OCI-LY3 (cell line): ENCODE results near the gene CHD6.
A peak's percentile ranks its signal among the peaks of the same experiment; 100 is the strongest.

Source experiments
- H2AFZ ChIP-seq: fragments of 200-600, 300-600 bp; shearing (Covaris generic); 2 replicates; pipeline ENCODE4 v1.6.0; 2014; ENCODE audit warnings: antibody characterized with exemption, low read depth, low read length
- H3K27ac ChIP-seq: fragments of 200-600, 300-600 bp; sonication (generic); 2 replicates; pipeline ENCODE4 v1.5.1; 2014; ENCODE audit warnings: mild to moderate bottlenecking, low read length, moderate library complexity, mixed read lengths
- H3K27me3 ChIP-seq: fragments of 200-600, 300-600 bp; sonication (generic); 2 replicates; pipeline ENCODE4 v1.6.1; 2014; ENCODE audit warnings: low read depth, low read length, mixed read lengths
- H3K36me3 ChIP-seq: fragments of 200-600, 300-600 bp; sonication (generic); replicated peaks from 2 replicates; pipeline ENCODE3; 2014; ENCODE audit warnings: low read depth, low read length, mixed read lengths
- H3K4me1 ChIP-seq: fragments of 300-600, 200-600 bp; sonication (generic); 2 replicates; pipeline ENCODE4 v1.6.1; 2014; ENCODE audit warnings: low read length, mixed read lengths
- H3K4me2 ChIP-seq: fragments of 200-600, 300-600 bp; sonication (generic); 2 replicates; pipeline ENCODE4 v1.6.1; 2014; ENCODE audit warnings: low read length, mixed read lengths
- H3K4me3 ChIP-seq: fragments of 300-600, 200-600 bp; sonication (generic); 2 replicates; pipeline ENCODE4 v1.5.1; 2014; ENCODE audit warnings: antibody characterized with exemption, mild to moderate bottlenecking, low read length, moderate library complexity
- H3K79me2 ChIP-seq: fragments of 300-600, 200-600 bp; shearing (Covaris generic); 2 replicates; pipeline ENCODE4 v1.6.1; 2014; ENCODE audit warnings: mild to moderate bottlenecking, low read length, mixed read lengths
- H3K9ac ChIP-seq: fragments of 300-600, 200-600 bp; shearing (Covaris generic); 2 replicates; pipeline ENCODE4 v1.6.0; 2014; ENCODE audit warnings: mild to moderate bottlenecking, low read length, moderate library complexity
- H3K9me3 ChIP-seq: fragments of 200-600, 300-600 bp; shearing (Covaris generic); 2 replicates; pipeline ENCODE4 v1.6.1; 2014; ENCODE audit warnings: low read length, mixed read lengths; ENCODE audit not compliant: insufficient read depth
- H4K20me1 ChIP-seq: fragments of 200-600, 300-600 bp; sonication (generic); 2 replicates; pipeline ENCODE4 v1.6.1; 2016; ENCODE audit warnings: low read length, mixed read lengths; ENCODE audit not compliant: insufficient read depth
- CTCF ChIP-seq: fragments of 200-600, 300-600 bp; sonication (generic); IDR thresholded peaks from 2 replicates; pipeline ENCODE4 v1.5.1; 2014; ENCODE audit warnings: antibody characterized with exemption, low read length, low read depth
- EZH2phosphoT487 ChIP-seq: fragments of 200-600 bp; shearing (Covaris generic); IDR thresholded peaks from 2 replicates; pipeline ENCODE4 v1.6.1; 2018; ENCODE audit warnings: antibody characterized with exemption, mixed run types, low read depth

Gene CHD6

GRCh38 chr20:41622584-41622983 lies 4.4 kb upstream of the CHD6 start:
- Histone ChIP-seq H3K79me2 (peaks cover 5% of the 10 kb centered on the region), H3K27me3 (no peaks in the 10 kb centered on the region), H3K36me3 (peaks cover 5% of the 10 kb centered on the region), H3K4me1 (peaks cover 34% of the 10 kb centered on the region), H3K4me2 (peak overlapping the region; percentile 50; the same call in 1 of the 2 replicates), H3K27ac (peak overlapping the region; percentile 18; the same call in 1 of the 2 replicates), H3K9ac (no peak overlapping the region), H4K20me1 (no peaks in the 10 kb centered on the region), H2AFZ (0 out of 2 replicates have a peak overlapping the region, but pooled peaks have one; percentile 32), H3K4me3 (no peak overlapping the region), H3K9me3 (peaks cover 5% of the 10 kb centered on the region; the same call in 1 of the 2 replicates)
- TF ChIP-seq EZH2phosphoT487: no peak
- no peak for TF ChIP-seq CTCF

- Histone ChIP-seq H3K4me3 (peak overlapping the region; percentile 5; the same call in 1 of the 2 replicates), H3K27me3 (no peaks in the 10 kb centered on the region), H3K9ac (peak overlapping the region; percentile 10; the same call in 1 of the 2 replicates), H2AFZ (peak overlapping the region; percentile 32), H3K9me3 (no peaks in the 10 kb centered on the region), H3K36me3 (no peaks in the 10 kb centered on the region), H3K79me2 (peaks cover 11% of the 10 kb centered on the region), H4K20me1 (peaks cover 5% of the 10 kb centered on the region), H3K4me1 (peaks cover 34% of the 10 kb centered on the region), H3K27ac (peak overlapping the region; percentile 18; the same call in 1 of the 2 replicates), H3K4me2 (peak overlapping the region; percentile 50)
- TF ChIP-seq CTCF (no peak), EZH2phosphoT487 (no peak)
Observed at GRCh38 chr20:41621971-41622370, 3.8 kb upstream of the CHD6 start.

- H3K4me3 ChIP-seq: peak overlapping the region; percentile 5; the same call in 1 of the 2 replicates
- H3K9ac ChIP-seq: peak overlapping the region; percentile 10; the same call in 1 of the 2 replicates
- H3K36me3 ChIP-seq: no peaks in the 10 kb centered on the region
- H3K4me1 ChIP-seq: peaks cover 39% of the 10 kb centered on the region
- no peaks in the 10 kb centered on the region for H3K9me3 ChIP-seq
- H3K4me2 ChIP-seq: peak overlapping the region; percentile 50
- peaks cover 11% of the 10 kb centered on the region for H4K20me1 ChIP-seq
- peaks cover 17% of the 10 kb centered on the region for H3K79me2 ChIP-seq
- H2AFZ ChIP-seq: peak overlapping the region; percentile 32; the same call in 1 of the 2 replicates
- no peaks in the 10 kb centered on the region for H3K27me3 ChIP-seq
- peak overlapping the region; percentile 18; the same call in 1 of the 2 replicates for H3K27ac ChIP-seq
- TF ChIP-seq EZH2phosphoT487: no peak
- TF ChIP-seq CTCF: no peak
Observed at GRCh38 chr20:41621421-41621820, 3.2 kb upstream of the CHD6 start.

- Histone ChIP-seq H3K27ac (no peak overlapping the region), H3K36me3 (peaks cover 3% of the 10 kb centered on the region), H3K9ac (peak overlapping the region; percentile 66; the same call in 1 of the 2 replicates), H3K79me2 (peaks cover 35% of the 10 kb centered on the region), H4K20me1 (peaks cover 27% of the 10 kb centered on the region), H3K4me1 (peaks cover 49% of the 10 kb centered on the region), H3K4me2 (peak overlapping the region; percentile 78), H2AFZ (peak overlapping the region; percentile 34; the same call in 1 of the 2 replicates), H3K4me3 (peak overlapping the region; percentile 87), H3K27me3 (no peaks in the 10 kb centered on the region), H3K9me3 (no peaks in the 10 kb centered on the region)
- 0 out of 2 replicates have a peak, but pooled peaks have one; percentile 11 for TF ChIP-seq CTCF
- TF ChIP-seq EZH2phosphoT487: no peak
Observed at GRCh38 chr20:41619360-41620100, 1.4 kb upstream of the CHD6 start.
